A549 (cell line): ENCODE results near the gene AXIN2. TPM values are rescaled to one million over a fixed set of nuclear protein-coding genes. Genes with fewer than 3 reads are reported as not detected.

Experiments used
- ATAC-seq, 2 experiments: fragments of 200-7000 bp in 1 of 2; fragments of >200 bp in 1 of 2; cut with Nextera tagmentation in 1 of 2; cut with Tn5 transposase in 1 of 2; 3 replicates each; pipeline versions ENCODE4 v1.8.0 to v1.9.1; 2018 to 2020; ENCODE audit warnings: mild to moderate bottlenecking in 1 of 2, moderate library complexity in 1 of 2
- CTCF ChIA-PET: fragments of 300-600 bp; sonication (Branson Sonifier 250); formaldehyde crosslinking; extraction: SDS; loops from one replicate; lab custom pipeline; 2021; ENCODE audit warnings: antibody characterized with exemption, inconsistent platforms; lab: Yijun Ruan, JAX
- POLR2A ChIA-PET: fragments of 350-600 bp; formaldehyde crosslinking; extraction: SDS; loops from one replicate; lab custom pipeline; 2021; ENCODE audit warnings: antibody characterized with exemption, inconsistent platforms; lab: Yijun Ruan, JAX
- DNase-seq, 2 experiments: peaks; one replicate each; pipeline versions ENCODE4 v3.0.0 to v3.0.0-alpha.2; 2011 to 2016; ENCODE audit warnings: low read depth in 1 of 2, low spot score in 1 of 2
- FAIRE-seq: peaks from 2 replicates; lab custom pipeline; 2011; peaks lifted over from hg19 to GRCh38; lab: Jason Lieb, UNC
- H3K27ac ChIP-seq, 2 experiments: fragments of >200 bp; sonication (Bioruptor Twin); formaldehyde crosslinking; 3 replicates each; pipeline ENCODE4 v1.5.1; 2016 to 2017
- H3K4me1 ChIP-seq: fragments of >200 bp; sonication (Bioruptor Twin); formaldehyde crosslinking; 3 replicates; pipeline ENCODE4 v1.6.1; 2016
- H3K4me2 ChIP-seq: fragments of >200 bp; sonication (Bioruptor Twin); formaldehyde crosslinking; 3 replicates; pipeline ENCODE4 v1.6.1; 2016
- H3K4me3 ChIP-seq: fragments of >200 bp; sonication (Bioruptor Twin); formaldehyde crosslinking; 3 replicates; pipeline ENCODE4 v1.5.1; 2016
- H3K9me3 ChIP-seq: fragments of >200 bp; sonication (Bioruptor Twin); formaldehyde crosslinking; 3 replicates; pipeline ENCODE4 v1.6.1; 2016
- CBX2 ChIP-seq: fragments of 200-600 bp; sonication (generic); IDR thresholded peaks from 2 replicates; pipeline ENCODE4 v1.6.1; 2016; ENCODE audit warnings: low read depth, mild to moderate bottlenecking, borderline replicate concordance
- CHD2 ChIP-seq: fragments of 150-350 bp; IDR thresholded peaks from 2 replicates; pipeline ENCODE4 v1.6.1; 2014; ENCODE audit warnings: low read length; ENCODE audit not compliant: partially characterized antibody
- CHD4 ChIP-seq: fragments of 200-600 bp; sonication (generic); IDR thresholded peaks from 2 replicates; pipeline ENCODE4 v1.6.1; 2016; ENCODE audit warnings: antibody characterized with exemption, mild to moderate bottlenecking, borderline replicate concordance
- FOSL2 ChIP-seq, 2 experiments: fragments of 450-650 bp in 1 of 2; fragments of >200 bp in 1 of 2; sonication (Bioruptor Twin) in 1 of 2; formaldehyde crosslinking; IDR thresholded peaks; 2 replicates each; pipeline versions ENCODE4 v1.5.0 to v1.6.1; 2016 to 2020; ENCODE audit warnings: mild to moderate bottlenecking in 1 of 2, moderate library complexity in 1 of 2
- GATA3 ChIP-seq: IDR thresholded peaks from 2 replicates; pipeline ENCODE4 v1.6.1; 2012; ENCODE audit warnings: borderline replicate concordance
- HOXA7 ChIP-seq: fragments of 250-450 bp; sonication (Bioruptor Pico); IDR thresholded peaks from 2 replicates; pipeline ENCODE4 v1.5.0; 2020; ENCODE audit warnings: mild to moderate bottlenecking, moderate library complexity
- HOXB13 ChIP-seq: fragments of 250-450 bp; sonication (Bioruptor Pico); IDR thresholded peaks from 2 replicates; pipeline ENCODE4 v1.5.0; 2020; ENCODE audit warnings: low read depth, mild to moderate bottlenecking, moderate library complexity
- MAX ChIP-seq: IDR thresholded peaks from 2 replicates; pipeline ENCODE4 v1.6.1; 2012
- NFE2L2 ChIP-seq: fragments of 150-350 bp; conservative IDR thresholded peaks from 2 replicates; pipeline ENCODE4 v1.6.1; 2014; ENCODE audit warnings: low read length
- NPAS2 ChIP-seq: fragments of 250-450 bp; sonication (Bioruptor Pico); IDR thresholded peaks from 2 replicates; pipeline ENCODE4 v1.8.0; 2022; ENCODE audit warnings: mild to moderate bottlenecking, moderate library complexity, borderline replicate concordance
- NR3C1 ChIP-seq: fragments of >200 bp; sonication (Bioruptor Twin); formaldehyde crosslinking; IDR thresholded peaks from 3 replicates; pipeline ENCODE4 v1.6.1; 2017
- PBX3 ChIP-seq: IDR thresholded peaks from 2 replicates; pipeline ENCODE4 v1.6.1; 2012
- POLR2AphosphoS2 ChIP-seq: conservative IDR thresholded peaks from 2 replicates; pipeline ENCODE4 v1.6.1; 2012; ENCODE audit warnings: low read length, improper control_type of control experiment, inconsistent platforms
- RFX5 ChIP-seq: fragments of 450-650 bp; IDR thresholded peaks from 2 replicates; pipeline ENCODE4 v1.7.1; 2014; ENCODE audit warnings: antibody characterized with exemption, mild to moderate bottlenecking, moderate library complexity
- TFCP2L1 ChIP-seq: fragments of 250-450 bp; sonication (Bioruptor Pico); IDR thresholded peaks from 2 replicates; pipeline ENCODE4 v1.5.0; 2021; ENCODE audit warnings: mild to moderate bottlenecking
- USF2 ChIP-seq: fragments of 450-650 bp; IDR thresholded peaks from 2 replicates; pipeline ENCODE4 v1.6.1; 2014; ENCODE audit warnings: antibody characterized with exemption
- ZC3H11A ChIP-seq: fragments of 450-650 bp; IDR thresholded peaks from 2 replicates; pipeline ENCODE4 v1.6.1; 2014; ENCODE audit warnings: antibody characterized with exemption, mild to moderate bottlenecking
- ZFP36 ChIP-seq: fragments of 450-650 bp; IDR thresholded peaks from 2 replicates; pipeline ENCODE4 v1.6.1; 2014; ENCODE audit warnings: borderline replicate concordance; ENCODE audit not compliant: partially characterized antibody
- ZSCAN20 ChIP-seq: fragments of 250-450 bp; sonication (Bioruptor Pico); IDR thresholded peaks from 2 replicates; pipeline ENCODE4 v1.8.0; 2022; ENCODE audit warnings: mild to moderate bottlenecking, moderate library complexity
- WGBS: methylation state at CpG from one replicate; pipeline ENCODE4 v1.1.6; 2017; ENCODE audit errors: missing lambda C conversion rate; 5-methylcytosine and 5-hydroxymethylcytosine counted together
- polyA plus RNA-seq, 4 experiments: library from polyadenylated mRNA; depleted of rRNA in 3 of 4; stranded (reverse); fragments of >200 nt; fragmentation: RNase III in 1 of 4; extraction: RNeasy Plus Mini Kit Qiagen cat#74134 plus additional on column Dnase treatment in 1 of 4; gene quantifications; 2 replicates in 3 of 4; 3 replicates in 1 of 4; pipeline ENCODE4 v1.2.3, GENCODE V29; 2011 to 2017

Gene AXIN2
- polyA plus RNA-seq, 2 of the 4 experiments (the other 2 are of a cell fraction) = 4.0 to 4.9 TPM

- Histone ChIP-seq H3K4me1 (peaks cover 31% of the 10 kb centered on the region), H3K4me3 (no peak overlapping the region), H3K27ac (no peak overlapping the region), H3K9me3 (no peaks in the 10 kb centered on the region), H3K4me2 (no peak overlapping the region)
- 79% methylated on average over 18 of the region's 18 CpGs for WGBS
- DNase-seq = no peak
- ChIA-PET CTCF (interaction anchor here (1.4 to 5.7 kb wide), 5 partner anchors 12 to 323 kb away, joined by 5 to 54 read pairs (median 22); no protein-coding TSS in a partner anchor), POLR2A (no interaction called here)
- no peak for ATAC-seq
- FAIRE-seq = no peak
- no peak for TF ChIP-seq NFE2L2
- TF ChIP-seq CHD2 = no peak
- no peak for TF ChIP-seq FOSL2 (IDR thresholded peaks at IDR 0.05)
- TF ChIP-seq FOSL2 (CRISPR knock-in tag; IDR thresholded peaks at IDR 0.05) = no peak
- TF ChIP-seq ZSCAN20 (CRISPR knock-in tag) = no peak
- no peak for TF ChIP-seq POLR2AphosphoS2
- TF ChIP-seq NR3C1 = no peak
Measured at GRCh38 chr17:65554553-65555223, 6.8 kb downstream of the AXIN2 start.

GRCh38 chr17:65553646-65554552, 7.5 kb downstream of the AXIN2 start:
- H3K4me1 ChIP-seq = peaks cover 25% of the 10 kb centered on the region
- no peak for FAIRE-seq

GRCh38 chr17:65553009-65553645, 8.3 kb downstream of the AXIN2 start:
- H3K4me1 ChIP-seq = peaks cover 17% of the 10 kb centered on the region
- H3K4me2 ChIP-seq = no peak overlapping the region
- no peak overlapping the region for H3K4me3 ChIP-seq
- TF ChIP-seq HOXB13 (CRISPR knock-in tag) (no peak), PBX3 (no peak), CBX2 (no peak), TFCP2L1 (CRISPR knock-in tag) (no peak), RFX5 (no peak), CHD4 (no peak), FOSL2 (IDR thresholded peaks at IDR 0.05) (no peak), FOSL2 (CRISPR knock-in tag; IDR thresholded peaks at IDR 0.05) (no peak), ZFP36 (no peak), NPAS2 (CRISPR knock-in tag) (no peak), POLR2AphosphoS2 (no peak), HOXA7 (CRISPR knock-in tag) (no peak), USF2 (no peak), ZC3H11A (no peak), MAX (no peak)
- CTCF ChIA-PET = interaction anchor here (0.7 to 4.8 kb wide), 2 partner anchors 12 to 1026 kb away, joined by 4 to 54 read pairs; no protein-coding TSS in a partner anchor
- no peak overlapping the region for H3K27ac ChIP-seq
- ATAC-seq (no peak), DNase-seq (no peak), FAIRE-seq (no peak)
- H3K9me3 ChIP-seq = no peaks in the 10 kb centered on the region
- POLR2A ChIA-PET = no interaction called here
- 80% methylated on average over 6 of the region's 6 CpGs for WGBS

More at GRCh38 chr17:65553646-65554552, 7.5 kb downstream of the AXIN2 start:
- Histone ChIP-seq H3K9me3 (no peaks in the 10 kb centered on the region), H3K4me3 (no peak overlapping the region), H3K27ac (no peak overlapping the region), H3K4me2 (no peak overlapping the region)
- no peak for ATAC-seq
- DNase-seq = no peak
- POLR2A ChIA-PET = no interaction called here
- TF ChIP-seq GATA3 = no peak
- CTCF ChIA-PET = interaction anchor here (3.9 to 5.7 kb wide), 3 partner anchors 13 to 322 kb away, joined by 22 to 54 read pairs (median 37); no protein-coding TSS in a partner anchor
- 69% methylated on average over 10 of the region's 10 CpGs for WGBS
